Parathyroid adenoma (tissue), 2 donors: ENCODE data around the gene CDK5RAP2.
"Not testable (repeated sequence)": the region's sequence is repeated elsewhere in the genome, so short reads cannot be mapped to it uniquely, and the experiment has no call there.

ENCODE experiments used
- H2AFZ ChIP-seq: fragments of 300-600 bp; sonication (generic); one replicate; pipeline ENCODE4 v1.7.0; 2017; ENCODE audit warnings: antibody characterized with exemption, mild to moderate bottlenecking
- H3K27ac ChIP-seq: fragments of 300-600 bp; sonication (generic); one replicate; pipeline ENCODE4 v1.7.0; 2017
- H3K27me3 ChIP-seq: fragments of 300-600 bp; sonication (generic); one replicate; pipeline ENCODE4 v1.7.0; 2017; ENCODE audit warnings: low read length; ENCODE audit not compliant: control insufficient read depth, insufficient read depth
- H3K36me3 ChIP-seq: fragments of 300-600 bp; sonication (generic); one replicate; pipeline ENCODE4 v1.7.0; 2017; ENCODE audit warnings: low read length; ENCODE audit not compliant: control insufficient read depth, insufficient read depth
- H3K4me1 ChIP-seq: fragments of 300-600 bp; sonication (generic); one replicate; pipeline ENCODE4 v1.7.0; 2017; ENCODE audit warnings: control low read depth
- H3K4me2 ChIP-seq: fragments of 300-600 bp; sonication (generic); one replicate; pipeline ENCODE4 v1.7.0; 2017; ENCODE audit warnings: low read length
- H3K4me3 ChIP-seq: fragments of 300-600 bp; sonication (generic); one replicate; pipeline ENCODE4 v1.7.0; 2017; ENCODE audit warnings: low read depth, low read length
- H3K79me2 ChIP-seq: fragments of 300-600 bp; sonication (generic); one replicate; pipeline ENCODE4 v1.7.0; 2017; ENCODE audit warnings: control low read depth
- H3K9ac ChIP-seq: fragments of 300-600 bp; sonication (generic); one replicate; pipeline ENCODE4 v1.7.0; 2017; ENCODE audit warnings: mild to moderate bottlenecking
- H3K9me3 ChIP-seq: fragments of 300-600 bp; sonication (generic); one replicate; pipeline ENCODE4 v1.7.0; 2017; ENCODE audit warnings: low read length; ENCODE audit not compliant: control insufficient read depth
- TF ChIP-seq, protein P1 (sequence below): fragments of 300-600 bp; sonication (generic); IDR thresholded peaks from one replicate; pipeline ENCODE4 v1.7.0; 2017; ENCODE audit warnings: antibody characterized with exemption, mild to moderate bottlenecking
- donor health status: primary hyperparathyroidism.

Gene CDK5RAP2

DNA sequence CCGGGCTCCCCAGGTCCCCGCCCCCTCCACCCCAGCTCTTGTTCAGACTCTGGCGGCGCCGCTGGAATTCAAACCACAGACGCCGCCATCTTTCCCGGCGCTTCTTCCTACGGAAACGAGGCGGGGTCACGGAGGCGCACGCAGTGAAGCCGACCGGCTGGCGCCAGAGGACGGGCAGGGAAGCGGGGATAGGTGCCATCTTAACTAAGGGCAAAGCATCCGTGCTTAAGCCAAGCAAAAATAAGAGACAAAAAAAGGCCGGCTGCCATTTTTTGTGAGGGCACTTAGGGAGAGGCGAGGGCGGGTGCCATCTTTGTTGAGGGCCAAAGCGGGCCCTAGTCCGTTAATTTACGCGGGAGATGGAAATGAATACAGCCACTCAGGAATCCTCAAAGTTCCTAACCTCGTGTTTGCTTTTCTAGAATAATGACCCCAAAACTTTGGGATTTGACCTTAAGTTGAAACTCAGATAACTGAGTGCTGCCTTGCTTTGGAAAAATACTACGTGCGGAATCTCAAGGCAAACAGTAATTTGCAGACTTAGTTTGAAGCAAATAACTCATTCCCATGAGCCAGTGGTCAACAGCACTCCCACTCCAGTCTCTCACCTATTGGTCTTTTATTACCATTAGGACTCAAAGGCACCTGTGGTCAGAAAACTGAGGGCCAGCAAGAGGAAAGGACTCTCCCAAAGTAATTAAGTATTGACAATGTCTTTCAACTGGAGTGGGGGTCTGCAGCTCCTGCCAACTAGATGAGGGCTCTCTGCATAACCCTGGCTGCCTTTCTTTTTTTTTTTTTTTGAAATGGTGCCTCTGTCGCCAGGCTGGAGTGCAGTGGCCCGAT, at the start of gene CDK5RAP2:
Gene CDK5RAP2, minus strand, starts transcription at position 117 of the 846 bp plus-strand sequence. CDS start 189 bp downstream, outside the sequence.
- TF ChIP-seq, protein P1, sequence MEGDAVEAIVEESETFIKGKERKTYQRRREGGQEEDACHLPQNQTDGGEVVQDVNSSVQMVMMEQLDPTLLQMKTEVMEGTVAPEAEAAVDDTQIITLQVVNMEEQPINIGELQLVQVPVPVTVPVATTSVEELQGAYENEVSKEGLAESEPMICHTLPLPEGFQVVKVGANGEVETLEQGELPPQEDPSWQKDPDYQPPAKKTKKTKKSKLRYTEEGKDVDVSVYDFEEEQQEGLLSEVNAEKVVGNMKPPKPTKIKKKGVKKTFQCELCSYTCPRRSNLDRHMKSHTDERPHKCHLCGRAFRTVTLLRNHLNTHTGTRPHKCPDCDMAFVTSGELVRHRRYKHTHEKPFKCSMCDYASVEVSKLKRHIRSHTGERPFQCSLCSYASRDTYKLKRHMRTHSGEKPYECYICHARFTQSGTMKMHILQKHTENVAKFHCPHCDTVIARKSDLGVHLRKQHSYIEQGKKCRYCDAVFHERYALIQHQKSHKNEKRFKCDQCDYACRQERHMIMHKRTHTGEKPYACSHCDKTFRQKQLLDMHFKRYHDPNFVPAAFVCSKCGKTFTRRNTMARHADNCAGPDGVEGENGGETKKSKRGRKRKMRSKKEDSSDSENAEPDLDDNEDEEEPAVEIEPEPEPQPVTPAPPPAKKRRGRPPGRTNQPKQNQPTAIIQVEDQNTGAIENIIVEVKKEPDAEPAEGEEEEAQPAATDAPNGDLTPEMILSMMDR, result no peak
- Histone ChIP-seq H3K36me3 (no peaks in the 10 kb centered on the region), H3K4me1 (no peaks in the 10 kb centered on the region), H3K9me3 (no peaks in the 10 kb centered on the region), H3K27ac (no peak within 1 kb of the TSS), H3K27me3 (no peaks in the 10 kb centered on the region), H3K4me2 (peak within 1 kb of the TSS; percentile 81), H2AFZ (peak within 1 kb of the TSS; percentile 95), H3K9ac (no peak within 1 kb of the TSS), H3K4me3 (peak within 1 kb of the TSS; percentile 73), H3K79me2 (peaks cover 9% of the 10 kb centered on the region)

DNA sequence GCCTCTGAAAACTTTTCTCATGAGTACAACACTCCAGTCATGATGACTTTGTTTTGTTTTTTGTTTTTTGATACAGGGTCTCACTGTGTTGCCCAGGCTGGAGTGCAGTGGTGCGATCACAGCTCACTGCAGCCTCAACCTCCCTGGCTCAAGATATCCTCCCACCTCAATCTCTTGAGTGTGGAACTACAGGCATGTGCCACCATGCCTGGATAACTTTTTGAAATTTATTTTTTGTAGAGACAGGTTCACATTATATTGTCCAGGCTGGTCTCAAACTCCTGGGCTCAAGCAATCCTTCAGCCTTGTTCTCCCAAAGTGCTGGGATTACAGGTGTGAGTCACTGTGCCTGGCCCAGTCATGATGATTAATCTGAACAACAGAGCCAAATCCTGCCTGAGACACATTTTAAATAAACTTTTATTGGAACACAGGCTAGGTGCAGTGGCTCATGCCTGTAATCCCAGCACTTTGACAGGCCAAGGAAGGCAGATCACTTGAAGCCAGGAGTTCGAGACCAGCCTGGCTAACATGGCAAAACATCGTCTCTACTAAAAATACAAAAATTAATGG, 49.0 kb upstream of the CDK5RAP2 start:
- not testable (repeated sequence) for H3K4me1 ChIP-seq, H3K36me3 ChIP-seq, H3K9me3 ChIP-seq, H2AFZ ChIP-seq, H3K9ac ChIP-seq, H3K4me2 ChIP-seq, H3K4me3 ChIP-seq, H3K27me3 ChIP-seq, H3K79me2 ChIP-seq, H3K27ac ChIP-seq

DNA sequence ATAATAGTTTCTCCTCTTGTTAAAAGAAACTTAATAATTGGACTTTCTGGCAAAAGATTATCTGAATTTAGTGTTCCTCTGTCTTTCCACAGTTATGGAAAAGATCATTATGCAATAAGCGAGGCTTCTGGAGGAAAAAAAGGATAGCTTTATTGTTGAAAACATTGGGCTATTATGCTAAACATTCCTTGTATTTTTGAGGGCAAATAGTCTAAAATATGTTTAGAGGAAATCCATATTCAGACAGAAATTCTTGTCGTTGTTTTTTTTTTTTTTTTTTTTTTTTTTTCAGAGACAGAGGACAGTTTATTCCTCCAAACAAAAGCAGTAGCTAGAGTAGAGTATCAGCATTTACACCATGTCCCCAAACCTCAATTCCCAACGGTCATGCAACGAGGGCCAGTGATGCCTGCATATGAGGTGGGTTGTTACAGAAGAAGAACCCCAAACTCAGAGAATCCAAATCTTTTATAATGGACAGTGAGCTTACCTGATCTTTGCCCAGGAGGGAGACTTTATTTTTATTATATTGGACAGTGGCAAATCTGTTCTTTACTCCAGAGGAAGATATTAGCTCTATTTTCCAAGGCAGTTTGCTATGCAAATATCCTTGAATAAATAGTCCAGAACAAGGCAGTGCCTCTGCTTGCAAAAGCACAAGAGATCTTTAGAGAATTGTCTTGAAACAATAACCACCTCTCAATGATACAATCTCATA, 48.4 kb upstream of the CDK5RAP2 start:
- Histone ChIP-seq H3K36me3 (no peaks in the 10 kb centered on the region), H3K9me3 (no peaks in the 10 kb centered on the region), H3K4me1 (no peaks in the 10 kb centered on the region), H3K27ac (no peak overlapping the region), H3K27me3 (no peaks in the 10 kb centered on the region), H3K4me3 (no peak overlapping the region), H3K4me2 (no peak overlapping the region), H3K79me2 (no peaks in the 10 kb centered on the region), H2AFZ (no peak overlapping the region), H3K9ac (no peak overlapping the region)
- TF ChIP-seq, protein P1, result no peak

DNA sequence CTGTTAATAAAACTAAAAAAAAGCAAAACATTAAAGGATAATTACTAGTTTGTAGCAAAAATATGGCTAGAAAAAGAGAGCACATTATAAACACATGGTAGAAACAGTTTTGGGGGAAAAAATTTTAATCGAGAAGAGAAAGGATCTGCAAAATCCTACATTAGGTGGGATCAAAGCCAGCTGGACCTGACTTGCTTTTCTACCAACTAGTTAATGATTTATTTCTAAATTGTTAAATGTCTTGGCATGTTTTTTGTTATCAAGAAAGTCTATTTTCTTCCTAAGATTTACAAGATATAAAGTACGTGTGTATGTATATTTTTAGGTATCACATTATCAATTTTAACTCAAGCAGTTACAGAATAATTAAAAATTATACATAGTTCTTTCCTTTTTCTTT, 47.1 kb upstream of the CDK5RAP2 start:
- H3K27me3 ChIP-seq, result no peaks in the 10 kb centered on the region
- no peak overlapping the region for H3K4me2 ChIP-seq
- TF ChIP-seq, protein P1, result no peak
- H3K4me3 ChIP-seq, result no peak overlapping the region
- no peak overlapping the region for H2AFZ ChIP-seq
- H3K79me2 ChIP-seq, result no peaks in the 10 kb centered on the region
- H3K4me1 ChIP-seq, result no peaks in the 10 kb centered on the region
- H3K27ac ChIP-seq, result no peak overlapping the region
- no peaks in the 10 kb centered on the region for H3K9me3 ChIP-seq
- no peaks in the 10 kb centered on the region for H3K36me3 ChIP-seq
- no peak overlapping the region for H3K9ac ChIP-seq

DNA sequence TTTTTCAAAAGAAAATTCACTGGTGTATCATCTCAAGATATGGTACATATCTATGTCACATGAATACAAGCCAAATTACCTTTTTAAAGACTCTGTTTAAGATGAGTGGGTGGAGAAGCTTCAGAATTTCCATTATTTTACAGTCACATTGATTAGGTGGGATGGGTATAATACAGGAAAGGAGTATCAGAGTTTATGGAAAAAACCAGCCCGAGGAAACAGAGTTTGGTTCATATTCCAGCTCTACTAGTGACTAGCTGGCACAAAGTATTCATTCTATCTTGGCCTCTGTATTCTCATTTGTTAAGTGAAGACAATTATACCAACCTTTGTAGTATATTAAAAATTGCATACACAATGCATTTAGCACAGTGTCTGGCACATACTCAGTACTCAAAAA, 46.5 kb upstream of the CDK5RAP2 start:
- Histone ChIP-seq H3K27me3 (no peaks in the 10 kb centered on the region), H3K4me2 (no peak overlapping the region), H3K9ac (no peak overlapping the region), H3K4me3 (no peak overlapping the region), H3K9me3 (no peaks in the 10 kb centered on the region), H3K79me2 (no peaks in the 10 kb centered on the region), H3K4me1 (no peaks in the 10 kb centered on the region), H3K36me3 (no peaks in the 10 kb centered on the region), H2AFZ (no peak overlapping the region), H3K27ac (no peak overlapping the region)
- TF ChIP-seq, protein P1, result no peak
